ENCODE measurements around the gene UROC1. TPM values are rescaled to one million over a fixed set of nuclear protein-coding genes. Genes with fewer than 3 reads are reported as not detected.

The UROC1 gene
- total RNA-seq, 1 experiment from 2014 or later = not detected

DNA sequence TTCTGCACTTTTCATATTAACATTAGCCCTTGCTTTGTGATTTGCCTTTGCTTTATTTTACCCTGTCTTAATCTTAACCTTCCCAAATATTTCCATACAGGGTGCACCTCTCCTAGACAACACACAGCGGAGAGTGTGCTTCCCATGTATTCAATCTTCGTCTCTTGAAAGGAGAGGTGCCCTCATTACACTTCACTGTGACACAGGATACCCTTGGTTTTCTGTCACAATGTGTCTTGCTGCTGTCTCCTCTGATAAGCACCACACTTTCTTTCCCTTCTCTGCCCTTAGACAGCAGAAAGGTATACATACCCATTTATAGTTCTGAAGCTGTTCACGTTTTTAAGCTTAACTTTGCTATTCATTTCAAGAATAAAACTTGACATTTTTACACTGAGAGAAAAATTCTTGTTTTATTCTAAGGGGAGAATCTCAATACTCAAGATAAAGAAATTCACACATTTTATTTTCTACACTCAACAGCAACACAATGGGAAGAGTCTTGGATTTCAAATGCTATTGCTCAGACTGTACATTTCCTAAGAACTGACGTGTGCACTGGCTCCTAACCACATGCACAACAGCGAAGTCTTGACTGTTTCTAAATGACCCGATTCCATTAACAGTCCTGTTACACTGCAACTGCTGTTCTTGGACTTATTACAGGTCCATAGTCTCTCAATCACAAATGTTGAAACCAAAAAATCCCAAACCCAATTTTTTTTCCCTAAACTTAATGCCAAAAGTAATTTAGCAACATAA lies 63.0 kb downstream of the UROC1 start:
- intact Hi-C loops (cut with micrococcal nuclease; ENCODE audit: unreplicated experiment) = no loop called here
- peaks cover 37% of the 10 kb centered on the region for H4K20me1 ChIP-seq (ENCODE audit: insufficient read depth)
- no peaks in the 10 kb centered on the region for H3K4me1 ChIP-seq (replicated peaks; ENCODE audit: insufficient read depth)
- H3K36me3 ChIP-seq (ENCODE audit: low read depth) = peaks cover 6% of the 10 kb centered on the region; the same call in 1 of the 2 replicates
- H3K4me2 ChIP-seq = no peak overlapping the region
- CTCF ChIA-PET = no interaction called here
- no peak overlapping the region for H2AFZ ChIP-seq
- POLR2A ChIA-PET (ENCODE audit: unreplicated experiment) = no interaction called here
- no peaks in the 10 kb centered on the region for H3K27me3 ChIP-seq (ENCODE audit: insufficient read depth, low read depth)
- H3K27ac ChIP-seq = no peak overlapping the region
- no peak overlapping the region for H3K4me3 ChIP-seq
- DNase-seq = no peak
- no peak for TF ChIP-seq EZH2 (IDR thresholded peaks at IDR 0.05; ENCODE audit: low read depth)
- TF ChIP-seq, protein P1, sequence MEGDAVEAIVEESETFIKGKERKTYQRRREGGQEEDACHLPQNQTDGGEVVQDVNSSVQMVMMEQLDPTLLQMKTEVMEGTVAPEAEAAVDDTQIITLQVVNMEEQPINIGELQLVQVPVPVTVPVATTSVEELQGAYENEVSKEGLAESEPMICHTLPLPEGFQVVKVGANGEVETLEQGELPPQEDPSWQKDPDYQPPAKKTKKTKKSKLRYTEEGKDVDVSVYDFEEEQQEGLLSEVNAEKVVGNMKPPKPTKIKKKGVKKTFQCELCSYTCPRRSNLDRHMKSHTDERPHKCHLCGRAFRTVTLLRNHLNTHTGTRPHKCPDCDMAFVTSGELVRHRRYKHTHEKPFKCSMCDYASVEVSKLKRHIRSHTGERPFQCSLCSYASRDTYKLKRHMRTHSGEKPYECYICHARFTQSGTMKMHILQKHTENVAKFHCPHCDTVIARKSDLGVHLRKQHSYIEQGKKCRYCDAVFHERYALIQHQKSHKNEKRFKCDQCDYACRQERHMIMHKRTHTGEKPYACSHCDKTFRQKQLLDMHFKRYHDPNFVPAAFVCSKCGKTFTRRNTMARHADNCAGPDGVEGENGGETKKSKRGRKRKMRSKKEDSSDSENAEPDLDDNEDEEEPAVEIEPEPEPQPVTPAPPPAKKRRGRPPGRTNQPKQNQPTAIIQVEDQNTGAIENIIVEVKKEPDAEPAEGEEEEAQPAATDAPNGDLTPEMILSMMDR (conservative IDR thresholded peaks at IDR 0.05) = no peak
- H3K9me3 ChIP-seq (ENCODE audit: insufficient read depth, low read depth) = no peaks in the 10 kb centered on the region
- no peaks in the 10 kb centered on the region; the same call in 1 of the 2 replicates for H3F3A ChIP-seq (ENCODE audit: insufficient read depth, low read depth)
- 0 out of 2 replicates have a peak, but pooled peaks cover 3% of the 10 kb centered on the region for H3K79me2 ChIP-seq (ENCODE audit: low read depth)
- H3K9me2 ChIP-seq (ENCODE audit: insufficient read depth) = no peaks in the 10 kb centered on the region
- no TSS peak for BruUV-seq (replicated peaks)

- DNase-seq = no peak
- H4K20me1 ChIP-seq (ENCODE audit: insufficient read depth) = peaks cover 37% of the 10 kb centered on the region
- CTCF ChIA-PET = no interaction called here
- POLR2A ChIA-PET (ENCODE audit: unreplicated experiment) = no interaction called here
- no peaks in the 10 kb centered on the region; the same call in 1 of the 2 replicates for H3F3A ChIP-seq (ENCODE audit: insufficient read depth, low read depth)
- H2AFZ ChIP-seq = no peak overlapping the region
- no peak for TF ChIP-seq EZH2 (IDR thresholded peaks at IDR 0.05; ENCODE audit: low read depth)
- TF ChIP-seq, protein P1 (conservative IDR thresholded peaks at IDR 0.05) = no peak
- H3K27ac ChIP-seq = no peak overlapping the region
- peaks cover 6% of the 10 kb centered on the region; the same call in 1 of the 2 replicates for H3K36me3 ChIP-seq (ENCODE audit: low read depth)
- no peak overlapping the region for H3K4me2 ChIP-seq
- no TSS peak for BruUV-seq (replicated peaks)
- intact Hi-C loops (cut with micrococcal nuclease; ENCODE audit: unreplicated experiment) = no loop called here
- no peaks in the 10 kb centered on the region for H3K27me3 ChIP-seq (ENCODE audit: insufficient read depth, low read depth)
- no peaks in the 10 kb centered on the region for H3K9me2 ChIP-seq (ENCODE audit: insufficient read depth)
- H3K9me3 ChIP-seq (ENCODE audit: insufficient read depth, low read depth) = no peaks in the 10 kb centered on the region
- no peaks in the 10 kb centered on the region for H3K4me1 ChIP-seq (replicated peaks; ENCODE audit: insufficient read depth)
- H3K79me2 ChIP-seq (ENCODE audit: low read depth) = 0 out of 2 replicates have a peak, but pooled peaks cover 3% of the 10 kb centered on the region
- no peak overlapping the region for H3K4me3 ChIP-seq
Observed at GRCh38 chr3:126454025-126454424, 63.5 kb downstream of the UROC1 start.

DNA sequence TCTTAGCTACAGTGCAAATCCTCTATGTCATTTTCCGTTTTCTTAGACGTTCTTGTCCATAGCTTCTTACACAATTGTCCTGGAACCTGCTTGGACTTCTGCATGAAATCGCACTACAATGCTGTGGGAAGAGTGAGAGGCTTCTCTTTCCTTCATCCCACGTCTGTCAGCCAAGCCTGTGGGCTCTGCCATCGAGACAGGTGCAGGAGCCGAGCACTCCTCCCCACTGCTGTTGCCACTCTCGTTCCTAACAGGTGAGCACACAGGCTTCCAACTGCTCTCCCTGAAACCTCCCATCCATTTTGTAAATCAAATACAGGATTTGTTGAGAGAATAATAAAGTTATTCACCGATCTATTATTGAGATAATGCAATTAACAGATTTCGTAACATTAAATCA lies 65.4 kb downstream of the UROC1 start:
- no peaks in the 10 kb centered on the region for H3K79me2 ChIP-seq (ENCODE audit: low read depth)
- ChIA-PET CTCF (interaction anchor here (0.6 kb wide), 1 partner anchor 202 kb away, joined by 3 read pairs; no protein-coding TSS in a partner anchor), POLR2A (ENCODE audit: unreplicated experiment) (interaction anchor here (0.7 kb wide), 1 partner anchor 252 kb away, joined by 3 read pairs; no protein-coding TSS in a partner anchor)
- TF ChIP-seq, protein P1 (conservative IDR thresholded peaks at IDR 0.05) = no peak
- TF ChIP-seq EZH2 (IDR thresholded peaks at IDR 0.05; ENCODE audit: low read depth) = no peak
- peaks cover 29% of the 10 kb centered on the region for H4K20me1 ChIP-seq (ENCODE audit: insufficient read depth)
- H3K27ac ChIP-seq = no peak overlapping the region
- peaks cover 6% of the 10 kb centered on the region; the same call in 1 of the 2 replicates for H3K36me3 ChIP-seq (ENCODE audit: low read depth)
- no peak for DNase-seq
- H3F3A ChIP-seq (ENCODE audit: insufficient read depth, low read depth) = no peaks in the 10 kb centered on the region; the same call in 1 of the 2 replicates
- H3K9me3 ChIP-seq (ENCODE audit: insufficient read depth, low read depth) = no peaks in the 10 kb centered on the region
- intact Hi-C loops (cut with micrococcal nuclease; ENCODE audit: unreplicated experiment) = no loop called here
- no TSS peak for BruUV-seq (replicated peaks)
- no peak overlapping the region for H3K4me3 ChIP-seq
- H2AFZ ChIP-seq = no peak overlapping the region
- no peaks in the 10 kb centered on the region for H3K4me1 ChIP-seq (replicated peaks; ENCODE audit: insufficient read depth)
- no peak overlapping the region for H3K4me2 ChIP-seq
- H3K27me3 ChIP-seq (ENCODE audit: insufficient read depth, low read depth) = no peaks in the 10 kb centered on the region
- H3K9me2 ChIP-seq (ENCODE audit: insufficient read depth) = no peaks in the 10 kb centered on the region

All from PC-9 (cell line).